CD4-positive, alpha-beta T cell treated with Interleukin-21 for 1 hour (primary cell): Measurements from ENCODE around the gene SERPINB5.

Experiments
- DNase-seq: peaks from one replicate; pipeline ENCODE4 v3.0.0-alpha.2; 2020

SERPINB5 gene

GRCh38 chr18:63532471-63532870 lies 55.7 kb downstream of the SERPINB5 start:
- no peak for DNase-seq

- no peak for DNase-seq
These were observed 57.9 kb downstream of the SERPINB5 start for GRCh38 chr18:63534615-63535014.

DNA sequence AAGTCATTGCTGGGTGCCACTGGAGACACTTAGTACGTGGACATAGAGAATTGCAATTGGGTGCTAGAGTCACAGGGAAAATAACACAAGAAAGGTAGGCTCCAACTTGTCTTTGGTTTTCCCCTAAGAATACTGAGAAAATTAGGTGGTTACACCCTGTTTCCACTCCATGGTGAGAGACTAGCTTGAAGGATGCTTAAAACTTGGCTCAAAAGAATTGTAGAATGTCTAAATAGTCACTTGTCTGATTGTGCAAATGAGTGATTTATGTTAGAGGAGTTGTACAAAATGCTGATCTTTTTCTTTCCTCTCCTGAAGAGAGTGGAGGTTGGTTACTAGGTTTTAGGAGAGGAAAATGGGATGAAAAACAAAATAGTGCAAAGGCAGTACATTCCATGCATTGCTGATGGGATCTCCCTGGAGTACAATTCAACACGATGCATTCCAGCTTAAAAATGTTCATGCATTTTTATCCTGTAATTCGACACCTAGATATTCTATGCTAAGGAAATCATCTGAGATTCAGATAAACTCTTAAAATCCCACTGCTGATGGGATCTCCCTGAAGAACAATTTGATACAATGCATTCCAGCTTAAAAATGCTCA lies 63.2 kb downstream of the SERPINB5 start:
- no peak for DNase-seq

DNA sequence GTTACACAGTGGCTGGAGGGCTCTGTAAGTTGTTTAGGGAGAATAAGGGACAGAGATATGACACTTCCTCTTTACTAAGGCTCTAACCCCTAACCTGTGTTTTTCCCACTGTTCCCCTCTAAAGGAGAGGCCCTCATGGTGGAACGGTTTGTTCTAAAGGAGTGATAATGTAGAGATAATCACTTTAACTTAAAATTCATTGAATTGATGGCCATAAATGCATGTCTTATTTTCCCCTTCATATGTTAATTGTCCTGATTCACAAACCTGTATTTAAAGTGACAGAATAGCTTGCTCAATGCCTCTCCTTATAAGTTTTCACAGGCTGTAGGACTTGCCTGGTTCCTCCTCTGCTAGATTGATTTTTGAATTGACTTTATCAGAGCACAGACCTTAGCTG lies 65.3 kb downstream of the SERPINB5 start, which contains the start of gene SERPINB12:
Gene SERPINB12 (plus strand): TSS at position 301 of the 400 bp plus-strand sequence. CDS start 13,791 bp downstream, outside the sequence.
- DNase-seq: no peak

- no peak for DNase-seq
These were observed 67.3 kb downstream of the SERPINB5 start for GRCh38 chr18:63544017-63544416.

GRCh38 chr18:63545000-63545399 lies 68.2 kb downstream of the SERPINB5 start:
- DNase-seq: no peak

DNA sequence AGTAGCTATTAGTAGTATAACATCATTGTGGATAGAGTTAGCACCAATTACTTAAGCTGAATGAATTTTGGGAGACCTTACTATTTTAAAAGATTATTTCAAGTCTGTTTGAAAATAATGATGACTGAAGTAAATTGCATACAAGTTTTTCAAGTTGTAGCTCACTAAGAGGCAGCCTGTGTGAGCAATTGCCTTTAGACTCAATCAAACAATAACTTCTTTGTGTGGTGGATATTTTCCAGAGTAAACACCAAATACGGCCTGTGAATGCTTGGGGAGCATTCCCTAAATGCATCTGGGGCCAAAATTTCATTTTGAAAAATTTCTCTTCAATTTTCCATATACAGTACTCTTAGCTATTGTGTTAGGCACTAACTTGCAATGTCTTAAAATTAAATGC lies 73.3 kb downstream of the SERPINB5 start:
- DNase-seq: no peak

DNA sequence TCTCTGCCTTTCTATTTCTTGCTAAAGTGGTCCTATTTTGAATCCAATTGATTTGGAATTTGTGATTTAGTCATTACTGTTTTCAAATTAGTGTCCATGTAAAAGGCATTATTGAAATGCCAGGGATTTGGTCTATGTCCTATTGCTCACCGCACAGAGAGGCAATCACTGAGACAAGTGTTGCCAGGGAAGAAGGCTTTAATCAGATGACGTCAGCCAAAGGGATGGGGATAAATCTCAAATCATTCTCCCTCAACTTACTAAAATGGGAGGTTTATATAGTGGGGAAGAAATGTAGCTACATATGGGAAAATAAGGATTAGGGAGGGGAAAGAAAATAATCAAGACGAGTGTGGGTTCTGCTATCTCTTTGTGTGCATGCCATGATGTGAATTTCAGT lies 75.0 kb downstream of the SERPINB5 start:
- no peak for DNase-seq

GRCh38 chr18:63552581-63552980 lies 75.8 kb downstream of the SERPINB5 start:
- no peak for DNase-seq

GRCh38 chr18:63553081-63553480 lies 76.3 kb downstream of the SERPINB5 start:
- DNase-seq: no peak
